Peyer's patch (tissue), 4 donors: ENCODE results near the gene PIGU. TPM values are rescaled to one million over a fixed set of nuclear protein-coding genes. Genes with fewer than 3 reads are reported as not detected.

Experiments
- DNase-seq, 3 donors: peaks; one replicate each; pipeline ENCODE4 v3.0.0-alpha.2; 2017 to 2019
- H3K27ac ChIP-seq, 4 donors: fragments of 200-600 bp; sonication (generic); one replicate each; pipeline ENCODE4 v1.5.1; 2016 to 2019
- H3K27me3 ChIP-seq, 2 donors: fragments of 200-600 bp; sonication (generic); one replicate each; pipeline ENCODE4 v1.5.1; 2019
- H3K36me3 ChIP-seq, 3 donors: fragments of 200-600 bp; sonication (generic); one replicate each; pipeline ENCODE4 v1.5.1; 2016 to 2019
- H3K4me1 ChIP-seq, 4 donors: fragments of 200-600 bp; sonication (generic); one replicate each; pipeline ENCODE4 v1.5.1; 2016 to 2019
- H3K4me3 ChIP-seq, 4 donors: fragments of 200-600 bp; sonication (generic); 1 replicate in 3 of 4; 2 replicates in 1 of 4; pipeline ENCODE4 v1.5.1; 2016 to 2019; ENCODE audit warnings: mild to moderate bottlenecking in 1 of 4
- H3K9me3 ChIP-seq, 4 donors: fragments of 200-600 bp; sonication (generic); one replicate each; pipeline ENCODE4 v1.5.1; 2016 to 2019; ENCODE audit warnings: mild to moderate bottlenecking in 1 of 4
- POLR2A ChIP-seq, 2 donors: fragments of 450-650 bp; IDR thresholded peaks; one replicate each; pipeline ENCODE4 v1.5.1; 2017; ENCODE audit warnings: antibody characterized with exemption in 2 of 2, mild to moderate bottlenecking in 2 of 2, moderate library complexity in 2 of 2
- total RNA-seq, 4 donors: library from RNA; depleted of rRNA; stranded (reverse); fragments of >200 nt; gene quantifications; one replicate each; pipeline ENCODE4 v1.1.0, GENCODE V29; 2016
- TF ChIP-seq, protein P1 (sequence below), 6 experiments: fragments of 450-650 bp in 4 of 6; fragments of 200-600 bp in 2 of 6; sonication (generic) in 1 of 6; IDR thresholded peaks; one replicate each; pipeline ENCODE4 v1.5.1; 2017 to 2019; ENCODE audit warnings: antibody characterized with exemption in 6 of 6, mild to moderate bottlenecking in 3 of 6, moderate library complexity in 1 of 6

PIGU gene
- total RNA-seq, 4 donors from 2014 or later, result 6.6 to 29.5 (median 18.4) TPM

DNA sequence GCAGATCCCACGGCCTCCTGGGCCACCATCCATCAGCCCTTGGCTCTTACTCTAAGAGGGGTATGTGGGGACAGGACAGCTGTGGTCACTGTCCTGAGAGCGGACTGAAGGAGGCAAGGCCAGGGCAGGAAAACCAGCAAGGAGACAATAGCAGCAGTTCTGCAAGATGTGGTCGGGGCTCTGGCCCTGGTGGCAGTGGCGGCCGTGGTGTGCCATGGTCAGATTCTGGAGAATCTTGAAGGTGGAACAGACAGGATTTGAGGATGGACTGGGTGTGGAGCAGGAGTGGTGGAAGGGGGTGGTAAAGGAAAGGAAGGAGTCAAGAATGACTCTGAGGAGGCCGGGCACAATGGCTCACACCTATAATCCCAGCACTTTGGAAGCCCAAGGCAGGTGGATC, 124.3 kb downstream of the PIGU start:
- no peaks in the 10 kb centered on the region for H3K9me3 ChIP-seq
- no peaks in the 10 kb centered on the region for H3K36me3 ChIP-seq
- no peak overlapping the region for H3K27ac ChIP-seq
- no peak overlapping the region for H3K4me3 ChIP-seq
- no peak for DNase-seq
- peaks cover 0 to 3% (median under 1%) of the 10 kb centered on the region in 4 donors for H3K4me1 ChIP-seq
- TF ChIP-seq, protein P1, sequence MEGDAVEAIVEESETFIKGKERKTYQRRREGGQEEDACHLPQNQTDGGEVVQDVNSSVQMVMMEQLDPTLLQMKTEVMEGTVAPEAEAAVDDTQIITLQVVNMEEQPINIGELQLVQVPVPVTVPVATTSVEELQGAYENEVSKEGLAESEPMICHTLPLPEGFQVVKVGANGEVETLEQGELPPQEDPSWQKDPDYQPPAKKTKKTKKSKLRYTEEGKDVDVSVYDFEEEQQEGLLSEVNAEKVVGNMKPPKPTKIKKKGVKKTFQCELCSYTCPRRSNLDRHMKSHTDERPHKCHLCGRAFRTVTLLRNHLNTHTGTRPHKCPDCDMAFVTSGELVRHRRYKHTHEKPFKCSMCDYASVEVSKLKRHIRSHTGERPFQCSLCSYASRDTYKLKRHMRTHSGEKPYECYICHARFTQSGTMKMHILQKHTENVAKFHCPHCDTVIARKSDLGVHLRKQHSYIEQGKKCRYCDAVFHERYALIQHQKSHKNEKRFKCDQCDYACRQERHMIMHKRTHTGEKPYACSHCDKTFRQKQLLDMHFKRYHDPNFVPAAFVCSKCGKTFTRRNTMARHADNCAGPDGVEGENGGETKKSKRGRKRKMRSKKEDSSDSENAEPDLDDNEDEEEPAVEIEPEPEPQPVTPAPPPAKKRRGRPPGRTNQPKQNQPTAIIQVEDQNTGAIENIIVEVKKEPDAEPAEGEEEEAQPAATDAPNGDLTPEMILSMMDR (IDR thresholded peaks at IDR 0.05), result no peak
- TF ChIP-seq POLR2A (IDR thresholded peaks at IDR 0.05), result no peak
- H3K27me3 ChIP-seq, result no peaks in the 10 kb centered on the region

GRCh38 chr20:34549929-34550305, 127.0 kb downstream of the PIGU start:
- no peak for DNase-seq
- H3K36me3 ChIP-seq, result no peaks in the 10 kb centered on the region
- no peaks in the 10 kb centered on the region for H3K4me1 ChIP-seq
- H3K27ac ChIP-seq, result no peak overlapping the region
- no peaks in the 10 kb centered on the region for H3K27me3 ChIP-seq
- no peak for TF ChIP-seq POLR2A (IDR thresholded peaks at IDR 0.05)
- TF ChIP-seq, protein P1 (IDR thresholded peaks at IDR 0.05), result no peak
- no peaks in the 10 kb centered on the region for H3K9me3 ChIP-seq
- no peak overlapping the region for H3K4me3 ChIP-seq

DNA sequence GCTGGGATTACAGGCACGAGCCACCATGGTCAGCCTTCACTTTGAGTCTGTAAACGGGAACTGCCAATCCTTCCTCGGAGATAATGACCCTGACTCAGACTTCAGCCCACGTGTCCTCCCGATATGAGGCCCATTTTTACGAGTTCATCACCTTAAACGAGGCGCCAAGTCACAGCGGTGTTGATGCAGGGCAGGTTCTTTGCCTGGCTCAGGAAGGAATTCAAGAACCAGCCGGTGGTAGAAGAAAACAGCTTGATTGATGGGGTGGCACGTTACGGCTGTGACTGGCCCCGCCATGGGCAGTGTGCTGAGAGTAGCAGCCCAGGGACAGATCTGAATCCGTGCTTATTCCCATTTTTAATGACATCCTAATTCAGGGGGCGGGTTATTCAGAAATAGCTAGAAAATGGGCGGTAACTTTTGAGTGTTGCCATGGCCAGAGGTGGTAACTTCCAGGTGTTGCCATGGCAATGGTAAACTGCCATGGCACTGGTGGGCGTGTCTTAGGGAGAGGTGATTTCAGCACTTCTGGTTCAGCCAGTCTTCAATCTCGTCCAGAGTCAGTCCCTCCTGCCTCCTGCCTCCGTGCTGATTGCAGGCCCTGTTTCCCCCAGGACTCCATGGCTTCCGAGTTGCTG, 127.5 kb downstream of the PIGU start:
- no peak overlapping the region for H3K4me3 ChIP-seq
- no peaks in the 10 kb centered on the region for H3K27me3 ChIP-seq
- no peak overlapping the region for H3K27ac ChIP-seq
- DNase-seq, result no peak
- TF ChIP-seq POLR2A (IDR thresholded peaks at IDR 0.05), result no peak
- TF ChIP-seq, protein P1 (IDR thresholded peaks at IDR 0.05), result no peak
- no peaks in the 10 kb centered on the region for H3K9me3 ChIP-seq
- H3K36me3 ChIP-seq, result no peaks in the 10 kb centered on the region
- H3K4me1 ChIP-seq, result peaks cover 0 to 4% (median 0%) of the 10 kb centered on the region in 4 donors

DNA sequence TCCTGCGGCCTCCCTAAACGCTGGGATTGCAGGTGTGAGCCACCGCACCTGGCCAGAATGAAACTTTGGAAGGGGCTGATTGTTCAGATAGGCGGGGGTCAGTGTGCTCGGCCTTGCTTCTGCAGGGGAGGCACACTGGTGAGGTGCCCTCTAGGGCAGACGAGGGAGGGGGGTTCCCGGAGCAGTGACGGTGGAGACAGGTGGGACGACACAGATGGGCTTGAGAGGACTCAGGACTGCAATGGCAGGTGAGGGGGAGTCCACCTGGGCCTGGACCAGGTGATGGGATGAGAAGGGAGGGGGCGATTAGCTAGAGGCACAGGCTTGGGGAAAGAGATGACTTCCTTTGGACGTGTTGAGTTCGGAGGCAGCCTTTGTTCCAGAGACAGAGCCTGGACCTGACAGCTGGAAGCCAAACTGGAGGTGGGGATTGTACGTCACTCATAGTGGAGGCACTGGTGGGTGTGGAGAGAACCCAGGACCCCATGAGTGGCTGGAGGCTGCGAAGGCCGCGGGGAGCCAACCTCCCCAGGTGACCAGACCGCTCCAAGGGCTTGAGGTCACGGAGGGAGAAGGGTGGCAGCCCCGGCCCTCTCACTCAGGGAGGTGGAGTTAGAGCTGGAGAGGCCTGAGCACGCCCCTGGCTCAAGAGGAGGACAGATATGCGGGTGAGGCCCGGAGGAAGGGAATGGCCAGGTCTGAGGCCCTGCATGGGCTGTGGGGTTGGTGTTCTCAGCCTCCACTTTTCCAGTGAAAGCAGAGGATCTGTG, 128.9 kb downstream of the PIGU start:
- no peaks in the 10 kb centered on the region for H3K9me3 ChIP-seq

DNA sequence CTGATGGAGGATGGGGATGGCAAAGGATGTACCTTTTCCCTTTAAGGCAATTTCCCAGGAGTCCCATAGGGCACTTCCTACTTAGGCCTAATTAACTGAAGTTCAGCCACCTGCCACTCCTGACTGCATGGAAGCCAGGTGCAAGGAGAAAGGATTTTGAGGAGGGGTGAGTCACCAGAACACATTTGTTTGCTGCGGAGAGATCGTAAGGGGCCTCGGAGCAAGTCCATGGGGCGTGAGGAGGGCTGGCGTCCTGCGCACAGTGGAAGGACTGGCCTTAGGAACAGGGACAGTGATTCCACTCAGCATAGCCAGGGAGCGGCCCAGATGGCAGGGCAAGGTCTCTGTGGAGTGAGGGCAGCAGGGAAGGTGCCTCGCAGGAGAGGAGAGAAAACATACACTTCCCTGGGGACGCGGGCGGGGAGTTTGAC, 130.1 kb downstream of the PIGU start:
- H3K4me3 ChIP-seq, result peak overlapping the region in 3 of 4 donors; percentile 10 to 55 (median 50)
- H3K9me3 ChIP-seq, result no peaks in the 10 kb centered on the region
- peak in 2 of 3 donors; percentile 79 to 82 for DNase-seq
- TF ChIP-seq, protein P1 (IDR thresholded peaks at IDR 0.05), result peak in 3 of 6 experiments; percentile 21 to 30 (median 29)
- TF ChIP-seq POLR2A (IDR thresholded peaks at IDR 0.05), result peak; percentile 36 to 46
- peak overlapping the region in 3 of 4 donors; percentile 46 to 77 (median 73) for H3K27ac ChIP-seq
- peaks cover 0 to 13% (median 0%) of the 10 kb centered on the region in 4 donors for H3K4me1 ChIP-seq
- H3K36me3 ChIP-seq, result peaks cover 0 to 8% (median 0%) of the 10 kb centered on the region in 3 donors
- no peaks in the 10 kb centered on the region for H3K27me3 ChIP-seq

More for the DNA sequence above, 128.9 kb downstream of the PIGU start:
- no peak overlapping the region for H3K27ac ChIP-seq
- no peak for DNase-seq
- H3K4me1 ChIP-seq, result peaks cover 0 to 13% (median 0%) of the 10 kb centered on the region in 4 donors
- H3K4me3 ChIP-seq, result peak overlapping the region in 2 of 4 donors; percentile 35 to 55
- no peaks in the 10 kb centered on the region for H3K36me3 ChIP-seq
- TF ChIP-seq, protein P1 (IDR thresholded peaks at IDR 0.05), result no peak
- no peak for TF ChIP-seq POLR2A (IDR thresholded peaks at IDR 0.05)
- no peaks in the 10 kb centered on the region for H3K27me3 ChIP-seq
